Liver (tissue), 9 donors: ENCODE measurements around the gene NINJ1. TPM values are rescaled to one million over a fixed set of nuclear protein-coding genes. Genes with fewer than 3 reads are reported as not detected.

Experiments used
- DNase-seq: peaks from one replicate; pipeline ENCODE4 v3.0.0-alpha.2; 2017; ENCODE audit warnings: low spot score
- H3K27ac ChIP-seq, 2 donors: one replicate each; pipeline ENCODE4 v1.7.0; 2013; ENCODE audit warnings: inconsistent platforms in 2 of 2, low read length in 2 of 2, control low read depth in 1 of 2, low read depth in 1 of 2, mild to moderate bottlenecking in 1 of 2
- H3K27me3 ChIP-seq, 4 donors: one replicate each; pipeline versions ENCODE4 v1.6.1 to v1.7.0; 2013; ENCODE audit warnings: low read length in 3 of 4, inconsistent platforms in 1 of 4, mild to moderate bottlenecking in 1 of 4, moderate library complexity in 1 of 4; ENCODE audit not compliant: control insufficient read depth in 4 of 4, insufficient read depth in 4 of 4
- H3K36me3 ChIP-seq, 4 donors: one replicate each; pipeline versions ENCODE4 v1.6.1 to v1.7.0; 2013; ENCODE audit warnings: low read length in 3 of 4, mild to moderate bottlenecking in 3 of 4, low read depth in 1 of 4, moderate library complexity in 1 of 4; ENCODE audit not compliant: control insufficient read depth in 4 of 4, insufficient read depth in 3 of 4
- H3K4me1 ChIP-seq, 4 donors: one replicate each; pipeline versions ENCODE4 v1.6.1 to v1.7.0; 2013; ENCODE audit warnings: low read length in 3 of 4, mild to moderate bottlenecking in 3 of 4, moderate library complexity in 1 of 4; ENCODE audit not compliant: control insufficient read depth in 4 of 4, insufficient read depth in 4 of 4
- H3K4me3 ChIP-seq, 3 donors: one replicate each; pipeline versions ENCODE4 v1.6.1 to v1.7.0; 2013; ENCODE audit warnings: low read length in 3 of 3, control low read depth in 1 of 3, low read depth in 1 of 3, mild to moderate bottlenecking in 1 of 3
- H3K9ac ChIP-seq, 2 donors: one replicate each; pipeline ENCODE4 v1.7.0; 2013; ENCODE audit warnings: low read length in 2 of 2, mild to moderate bottlenecking in 2 of 2, moderate library complexity in 2 of 2, control low read depth in 1 of 2, low read depth in 1 of 2
- H3K9me3 ChIP-seq, 4 donors: one replicate each; pipeline versions ENCODE4 v1.6.1 to v1.7.0; 2013; ENCODE audit warnings: low read length in 3 of 4; ENCODE audit not compliant: control insufficient read depth in 4 of 4
- EGR1 ChIP-seq, 2 donors: IDR thresholded peaks; 2 replicates each; pipeline ENCODE4 v1.6.1; 2016 to 2018; ENCODE audit warnings: antibody characterized with exemption in 2 of 2, low read depth in 2 of 2
- FOXA1 ChIP-seq: IDR thresholded peaks from 2 replicates; pipeline ENCODE4 v1.6.1; 2016; ENCODE audit warnings: antibody characterized with exemption
- FOXA2 ChIP-seq: IDR thresholded peaks from 2 replicates; pipeline ENCODE4 v1.6.1; 2016; ENCODE audit warnings: antibody characterized with exemption
- GABPA ChIP-seq, 2 donors: IDR thresholded peaks in 1 of 2; conservative IDR thresholded peaks in 1 of 2; 2 replicates each; pipeline ENCODE4 v1.6.1; 2016; ENCODE audit warnings: antibody characterized with exemption in 2 of 2, mild to moderate bottlenecking in 1 of 2, moderate library complexity in 1 of 2
- HNF4A ChIP-seq, 2 donors: conservative IDR thresholded peaks; 2 replicates each; pipeline ENCODE4 v1.6.1; 2016; ENCODE audit warnings: antibody characterized with exemption in 2 of 2, mild to moderate bottlenecking in 2 of 2
- HNF4G ChIP-seq: IDR thresholded peaks from 2 replicates; pipeline ENCODE4 v1.6.1; 2016; ENCODE audit warnings: antibody characterized with exemption
- JUND ChIP-seq, 2 donors: IDR thresholded peaks; 2 replicates each; pipeline ENCODE4 v1.6.1; 2016; ENCODE audit warnings: antibody characterized with exemption in 2 of 2
- NR2F2 ChIP-seq: IDR thresholded peaks from 2 replicates; pipeline ENCODE4 v1.6.1; 2016; ENCODE audit warnings: antibody characterized with exemption
- RAD21 ChIP-seq, 2 donors: IDR thresholded peaks; 2 replicates each; pipeline ENCODE4 v1.6.1; 2016; ENCODE audit warnings: antibody characterized with exemption in 2 of 2, mild to moderate bottlenecking in 2 of 2
- RXRA ChIP-seq, 2 donors: IDR thresholded peaks; 2 replicates each; pipeline ENCODE4 v1.6.1; 2017 to 2018; ENCODE audit warnings: antibody characterized with exemption in 2 of 2, mild to moderate bottlenecking in 1 of 2
- SP1 ChIP-seq: IDR thresholded peaks from 2 replicates; pipeline ENCODE4 v1.6.1; 2018; ENCODE audit warnings: antibody characterized with exemption, mild to moderate bottlenecking
- TAF1 ChIP-seq: conservative IDR thresholded peaks from 2 replicates; pipeline ENCODE4 v1.6.1; 2016; ENCODE audit warnings: antibody characterized with exemption, mild to moderate bottlenecking
- YY1 ChIP-seq: IDR thresholded peaks from 2 replicates; pipeline ENCODE4 v1.6.1; 2016; ENCODE audit warnings: antibody characterized with exemption, mild to moderate bottlenecking
- WGBS: extraction: QIAGEN DNeasy Blood & Tissue Kit; methylation state at CpG from one replicate; pipeline ENCODE4 v1.1.7; 2013; 5-methylcytosine and 5-hydroxymethylcytosine counted together
- polyA plus RNA-seq, 2 donors: library from polyadenylated mRNA; stranded (reverse) in 1 of 2; unstranded in 1 of 2; fragments of 200-250 nt in 1 of 2; fragments of >200 nt in 1 of 2; fragmentation: Nextera tagmentation in 1 of 2; extraction: Ambion mirVana in 1 of 2; gene quantifications; one replicate each; pipeline versions ENCODE4 v1.2.1 to v1.2.3, GENCODE V29; 2013 to 2015
- total RNA-seq, 2 donors: library from RNA; depleted of rRNA; stranded (reverse); fragments of >200 nt; gene quantifications; one replicate each; pipeline ENCODE4 v1.2.3, GENCODE V29; 2014
- TF ChIP-seq, protein P1 (sequence below): fragments of 150-350 bp; IDR thresholded peaks from 2 replicates; pipeline ENCODE4 v1.5.1; 2017; ENCODE audit warnings: improper control_type of control experiment, low read depth, low read length; ENCODE audit not compliant: missing input control
- TF ChIP-seq, protein P2 (sequence below): IDR thresholded peaks from 2 replicates; pipeline ENCODE4 v1.6.1; 2016; ENCODE audit warnings: antibody characterized with exemption
- TF ChIP-seq, protein P3 (sequence below): IDR thresholded peaks from 2 replicates; pipeline ENCODE4 v1.6.1; 2016; ENCODE audit warnings: antibody characterized with exemption, mild to moderate bottlenecking
- TF ChIP-seq, protein P4 (sequence below): IDR thresholded peaks from 2 replicates; pipeline ENCODE4 v1.6.1; 2016; ENCODE audit warnings: antibody characterized with exemption
- donor health status: healthy.
- donor health status: healthy.
- donor health status: healthy.
- donor health status: healthy.
- donor health status: healthy.

The NINJ1 gene
- total and polyA plus RNA-seq, 4 donors = 31.2 to 72.1 (median 55.2) TPM

DNA sequence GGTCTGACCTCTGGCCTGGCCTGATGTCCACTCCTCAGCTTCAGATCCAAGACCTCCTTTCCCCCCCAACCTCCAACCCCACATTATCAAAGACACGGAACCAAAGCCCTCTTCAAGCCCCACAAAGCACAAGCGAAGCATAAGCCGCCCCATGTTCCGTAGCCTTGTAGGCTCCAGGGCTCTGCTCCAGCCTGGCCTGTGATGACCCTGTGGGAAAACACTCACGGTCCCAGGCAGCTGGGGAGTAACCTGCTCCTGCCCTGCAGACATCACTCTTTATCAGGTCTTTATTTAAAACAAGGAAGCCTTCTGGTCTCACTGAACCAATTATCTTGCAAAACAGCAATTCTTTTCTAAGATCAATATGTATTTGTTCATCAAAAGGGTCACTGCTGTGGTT lies 34.5 kb upstream of the NINJ1 start:
- H3K9ac ChIP-seq = no peak overlapping the region
- 82% methylated on average over 5 of the region's 5 CpGs for WGBS
- H3K27ac ChIP-seq = no peak overlapping the region
- no peaks in the 10 kb centered on the region for H3K36me3 ChIP-seq
- TF ChIP-seq FOXA1 (no peak), YY1 (no peak), FOXA2 (no peak)
- DNase-seq = no peak
- H3K4me1 ChIP-seq = no peaks in the 10 kb centered on the region
- no peaks in the 10 kb centered on the region for H3K9me3 ChIP-seq
- no peaks in the 10 kb centered on the region for H3K27me3 ChIP-seq
- H3K4me3 ChIP-seq = no peak overlapping the region

DNA sequence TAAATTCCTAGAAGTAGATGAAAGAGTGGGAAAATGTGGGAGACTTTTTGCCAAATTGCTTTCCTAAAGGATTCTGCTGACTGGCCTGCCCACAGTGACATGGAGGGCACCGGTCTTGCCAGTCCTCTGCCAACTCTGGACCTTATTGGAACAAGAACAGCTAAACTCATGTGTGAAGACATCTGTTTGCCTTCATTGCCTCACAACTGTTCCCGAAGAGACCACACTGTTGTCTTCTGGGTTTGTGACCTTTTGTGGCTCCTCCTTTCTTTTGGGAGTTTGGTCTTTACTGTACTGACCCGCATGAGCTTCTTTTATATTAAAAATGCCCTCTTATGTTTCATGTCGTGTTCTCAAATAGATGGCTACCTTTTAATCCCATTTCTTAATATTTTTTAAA lies 33.8 kb upstream of the NINJ1 start:
- Histone ChIP-seq H3K4me3 (no peak overlapping the region), H3K9ac (no peak overlapping the region), H3K4me1 (no peaks in the 10 kb centered on the region), H3K27ac (no peak overlapping the region), H3K27me3 (no peaks in the 10 kb centered on the region), H3K36me3 (no peaks in the 10 kb centered on the region), H3K9me3 (no peaks in the 10 kb centered on the region)
- WGBS = 51% methylated on average over 4 of the region's 4 CpGs
- no peak for DNase-seq
- TF ChIP-seq NR2F2 (no peak), RXRA (IDR thresholded peaks at IDR 0.05) (peak; percentile 40 to 74), HNF4A (conservative IDR thresholded peaks at IDR 0.05) (peak in 1 of 2 donors; percentile 48)

DNA sequence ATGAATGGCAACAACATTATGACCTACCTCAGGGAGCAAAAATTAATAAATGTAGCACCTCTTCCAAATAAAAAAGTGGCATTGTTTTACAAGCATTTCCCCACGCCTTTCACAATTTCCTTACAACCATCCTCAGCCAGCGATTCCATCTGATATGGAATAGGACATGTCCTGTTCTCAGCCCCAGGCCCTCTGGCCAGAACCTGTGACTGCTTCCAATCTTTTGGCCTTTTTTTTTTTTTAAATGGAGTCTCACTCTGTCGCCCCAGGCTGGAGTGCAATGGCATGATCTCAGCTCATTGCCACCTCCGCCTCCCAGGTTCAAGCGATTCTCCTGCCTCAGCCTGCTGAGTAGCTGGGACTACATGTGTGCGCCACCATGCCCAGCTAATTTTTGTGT lies 33.1 kb upstream of the NINJ1 start:
- Histone ChIP-seq H3K4me3 (no peak overlapping the region), H3K27me3 (no peaks in the 10 kb centered on the region), H3K4me1 (no peaks in the 10 kb centered on the region), H3K36me3 (no peaks in the 10 kb centered on the region), H3K9ac (no peak overlapping the region), H3K9me3 (no peaks in the 10 kb centered on the region), H3K27ac (no peak overlapping the region)
- WGBS = 92% methylated on average over 6 of the region's 6 CpGs
- TF ChIP-seq TAF1 (no peak), FOXA1 (no peak), FOXA2 (no peak), HNF4A (conservative IDR thresholded peaks at IDR 0.05) (no peak), EGR1 (IDR thresholded peaks at IDR 0.05; ENCODE audit: low read depth in 2 of 2) (no peak), GABPA (IDR thresholded peaks at IDR 0.05 in 1 of 2, conservative IDR thresholded peaks at IDR 0.05 in 1 of 2) (no peak), HNF4G (no peak), RXRA (IDR thresholded peaks at IDR 0.05) (no peak), RAD21 (IDR thresholded peaks at IDR 0.05) (no peak), YY1 (no peak), JUND (IDR thresholded peaks at IDR 0.05) (no peak), SP1 (no peak), NR2F2 (no peak)
- TF ChIP-seq, protein P1, sequence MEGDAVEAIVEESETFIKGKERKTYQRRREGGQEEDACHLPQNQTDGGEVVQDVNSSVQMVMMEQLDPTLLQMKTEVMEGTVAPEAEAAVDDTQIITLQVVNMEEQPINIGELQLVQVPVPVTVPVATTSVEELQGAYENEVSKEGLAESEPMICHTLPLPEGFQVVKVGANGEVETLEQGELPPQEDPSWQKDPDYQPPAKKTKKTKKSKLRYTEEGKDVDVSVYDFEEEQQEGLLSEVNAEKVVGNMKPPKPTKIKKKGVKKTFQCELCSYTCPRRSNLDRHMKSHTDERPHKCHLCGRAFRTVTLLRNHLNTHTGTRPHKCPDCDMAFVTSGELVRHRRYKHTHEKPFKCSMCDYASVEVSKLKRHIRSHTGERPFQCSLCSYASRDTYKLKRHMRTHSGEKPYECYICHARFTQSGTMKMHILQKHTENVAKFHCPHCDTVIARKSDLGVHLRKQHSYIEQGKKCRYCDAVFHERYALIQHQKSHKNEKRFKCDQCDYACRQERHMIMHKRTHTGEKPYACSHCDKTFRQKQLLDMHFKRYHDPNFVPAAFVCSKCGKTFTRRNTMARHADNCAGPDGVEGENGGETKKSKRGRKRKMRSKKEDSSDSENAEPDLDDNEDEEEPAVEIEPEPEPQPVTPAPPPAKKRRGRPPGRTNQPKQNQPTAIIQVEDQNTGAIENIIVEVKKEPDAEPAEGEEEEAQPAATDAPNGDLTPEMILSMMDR = no peak
- TF ChIP-seq, protein P2, sequence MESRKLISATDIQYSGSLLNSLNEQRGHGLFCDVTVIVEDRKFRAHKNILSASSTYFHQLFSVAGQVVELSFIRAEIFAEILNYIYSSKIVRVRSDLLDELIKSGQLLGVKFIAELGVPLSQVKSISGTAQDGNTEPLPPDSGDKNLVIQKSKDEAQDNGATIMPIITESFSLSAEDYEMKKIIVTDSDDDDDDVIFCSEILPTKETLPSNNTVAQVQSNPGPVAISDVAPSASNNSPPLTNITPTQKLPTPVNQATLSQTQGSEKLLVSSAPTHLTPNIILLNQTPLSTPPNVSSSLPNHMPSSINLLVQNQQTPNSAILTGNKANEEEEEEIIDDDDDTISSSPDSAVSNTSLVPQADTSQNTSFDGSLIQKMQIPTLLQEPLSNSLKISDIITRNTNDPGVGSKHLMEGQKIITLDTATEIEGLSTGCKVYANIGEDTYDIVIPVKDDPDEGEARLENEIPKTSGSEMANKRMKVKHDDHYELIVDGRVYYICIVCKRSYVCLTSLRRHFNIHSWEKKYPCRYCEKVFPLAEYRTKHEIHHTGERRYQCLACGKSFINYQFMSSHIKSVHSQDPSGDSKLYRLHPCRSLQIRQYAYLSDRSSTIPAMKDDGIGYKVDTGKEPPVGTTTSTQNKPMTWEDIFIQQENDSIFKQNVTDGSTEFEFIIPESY = no peak
- TF ChIP-seq, protein P3, sequence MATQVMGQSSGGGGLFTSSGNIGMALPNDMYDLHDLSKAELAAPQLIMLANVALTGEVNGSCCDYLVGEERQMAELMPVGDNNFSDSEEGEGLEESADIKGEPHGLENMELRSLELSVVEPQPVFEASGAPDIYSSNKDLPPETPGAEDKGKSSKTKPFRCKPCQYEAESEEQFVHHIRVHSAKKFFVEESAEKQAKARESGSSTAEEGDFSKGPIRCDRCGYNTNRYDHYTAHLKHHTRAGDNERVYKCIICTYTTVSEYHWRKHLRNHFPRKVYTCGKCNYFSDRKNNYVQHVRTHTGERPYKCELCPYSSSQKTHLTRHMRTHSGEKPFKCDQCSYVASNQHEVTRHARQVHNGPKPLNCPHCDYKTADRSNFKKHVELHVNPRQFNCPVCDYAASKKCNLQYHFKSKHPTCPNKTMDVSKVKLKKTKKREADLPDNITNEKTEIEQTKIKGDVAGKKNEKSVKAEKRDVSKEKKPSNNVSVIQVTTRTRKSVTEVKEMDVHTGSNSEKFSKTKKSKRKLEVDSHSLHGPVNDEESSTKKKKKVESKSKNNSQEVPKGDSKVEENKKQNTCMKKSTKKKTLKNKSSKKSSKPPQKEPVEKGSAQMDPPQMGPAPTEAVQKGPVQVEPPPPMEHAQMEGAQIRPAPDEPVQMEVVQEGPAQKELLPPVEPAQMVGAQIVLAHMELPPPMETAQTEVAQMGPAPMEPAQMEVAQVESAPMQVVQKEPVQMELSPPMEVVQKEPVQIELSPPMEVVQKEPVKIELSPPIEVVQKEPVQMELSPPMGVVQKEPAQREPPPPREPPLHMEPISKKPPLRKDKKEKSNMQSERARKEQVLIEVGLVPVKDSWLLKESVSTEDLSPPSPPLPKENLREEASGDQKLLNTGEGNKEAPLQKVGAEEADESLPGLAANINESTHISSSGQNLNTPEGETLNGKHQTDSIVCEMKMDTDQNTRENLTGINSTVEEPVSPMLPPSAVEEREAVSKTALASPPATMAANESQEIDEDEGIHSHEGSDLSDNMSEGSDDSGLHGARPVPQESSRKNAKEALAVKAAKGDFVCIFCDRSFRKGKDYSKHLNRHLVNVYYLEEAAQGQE = no peak
- TF ChIP-seq, protein P4, sequence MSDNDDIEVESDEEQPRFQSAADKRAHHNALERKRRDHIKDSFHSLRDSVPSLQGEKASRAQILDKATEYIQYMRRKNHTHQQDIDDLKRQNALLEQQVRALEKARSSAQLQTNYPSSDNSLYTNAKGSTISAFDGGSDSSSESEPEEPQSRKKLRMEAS = no peak
- no peak for DNase-seq
